ENCODE results near the gene TBX4. TPM values are rescaled to one million over a fixed set of nuclear protein-coding genes. Genes with fewer than 3 reads are reported as not detected.

TBX4 gene
- polyA plus RNA-seq, 2 of the 4 experiments (the other 2 are of a cell fraction) = 0.17 to 0.18 TPM

- no peak for FAIRE-seq
- H3K4me2 ChIP-seq = no peak overlapping the region
- POLR2A ChIA-PET = no interaction called here
- peaks cover 29% of the 10 kb centered on the region for H3K4me1 ChIP-seq
- H3K27ac ChIP-seq = no peak overlapping the region
- H3K4me3 ChIP-seq = no peak overlapping the region
- CTCF ChIA-PET = interaction anchor here (0.6 to 1.8 kb wide), 5 partner anchors 8 to 83 kb away, joined by 3 to 10 read pairs (median 4); no protein-coding TSS in a partner anchor
- TF ChIP-seq HOXB13 (CRISPR knock-in tag; IDR thresholded peaks at IDR 0.05; ENCODE audit: low read depth) (no peak), CBX2 (IDR thresholded peaks at IDR 0.05; ENCODE audit: borderline replicate concordance, low read depth) (no peak), MAFK (IDR thresholded peaks at IDR 0.05; ENCODE audit: partially characterized antibody) (no peak), RARB (CRISPR knock-in tag; IDR thresholded peaks at IDR 0.05) (no peak), POLR2A (IDR thresholded peaks at IDR 0.05; ENCODE audit: low read length) (no peak), SMC3 (IDR thresholded peaks at IDR 0.05) (no peak), ELK1 (IDR thresholded peaks at IDR 0.05; ENCODE audit: low read depth, low read length) (no peak), USF2 (IDR thresholded peaks at IDR 0.05) (no peak), HOXA7 (CRISPR knock-in tag; IDR thresholded peaks at IDR 0.05) (no peak), TFCP2L1 (CRISPR knock-in tag; IDR thresholded peaks at IDR 0.05) (no peak), KDM1A (IDR thresholded peaks at IDR 0.05; ENCODE audit: low read depth) (no peak), EHMT2 (IDR thresholded peaks at IDR 0.05; ENCODE audit: low read depth) (no peak), RCOR1 (IDR thresholded peaks at IDR 0.05; ENCODE audit: low read depth, low read length) (no peak), RFX5 (IDR thresholded peaks at IDR 0.05) (no peak), RAD21 (conservative IDR thresholded peaks at IDR 0.05 in 1 of 2, IDR thresholded peaks at IDR 0.05 in 1 of 2) (no peak), CHD2 (IDR thresholded peaks at IDR 0.05; ENCODE audit: low read length, partially characterized antibody) (no peak)
- 82% methylated on average over 13 of the region's 13 CpGs for WGBS (ENCODE audit: missing lambda C conversion rate)
- DNase-seq (ENCODE audit: low read depth in 1 of 2, low spot score in 1 of 2) = no peak
- no peaks in the 10 kb centered on the region for H3K9me3 ChIP-seq
- ATAC-seq = no peak
These were observed 42.3 kb downstream of the TBX4 start for GRCh38 chr17:61494325-61495160.

GRCh38 chr17:61495161-61495857 lies 43.1 kb downstream of the TBX4 start:
- POLR2A ChIA-PET = no interaction called here
- no peak for FAIRE-seq

More at GRCh38 chr17:61495161-61495857, 43.1 kb downstream of the TBX4 start:
- DNase-seq (ENCODE audit: low read depth in 1 of 2, low spot score in 1 of 2) = no peak
- ATAC-seq = no peak
- Histone ChIP-seq H3K27ac (no peak overlapping the region), H3K4me1 (peaks cover 22% of the 10 kb centered on the region), H3K4me2 (no peak overlapping the region), H3K9me3 (no peaks in the 10 kb centered on the region), H3K4me3 (no peak overlapping the region)
- TF ChIP-seq E2F6 (IDR thresholded peaks at IDR 0.05; ENCODE audit: borderline replicate concordance, low read depth) = no peak
- no peak for TF ChIP-seq BHLHE40 (IDR thresholded peaks at IDR 0.05; ENCODE audit: low read depth, low read length)
- TF ChIP-seq RNF2 (IDR thresholded peaks at IDR 0.05; ENCODE audit: borderline replicate concordance, low read depth) = no peak
- no peak for TF ChIP-seq MAZ (IDR thresholded peaks at IDR 0.05; ENCODE audit: borderline replicate concordance, low read depth, low read length)
- TF ChIP-seq ZFP36 (IDR thresholded peaks at IDR 0.05; ENCODE audit: borderline replicate concordance, partially characterized antibody) = no peak
- TF ChIP-seq HOXB5 (CRISPR knock-in tag; IDR thresholded peaks at IDR 0.05) = no peak
- TF ChIP-seq POLR2A (IDR thresholded peaks at IDR 0.05; ENCODE audit: low read length) = no peak
- TF ChIP-seq NFE2L2 (conservative IDR thresholded peaks at IDR 0.05; ENCODE audit: low read length) = no peak
- TF ChIP-seq RCOR1 (IDR thresholded peaks at IDR 0.05; ENCODE audit: low read depth, low read length) = no peak
- TF ChIP-seq GATA3 (IDR thresholded peaks at IDR 0.05; ENCODE audit: borderline replicate concordance) = no peak
- no peak for TF ChIP-seq KDM5A (IDR thresholded peaks at IDR 0.05)
- TF ChIP-seq FOXS1 (CRISPR knock-in tag; IDR thresholded peaks at IDR 0.05) = no peak
- TF ChIP-seq CTCF (IDR thresholded peaks at IDR 0.05) = no peak
- TF ChIP-seq MAFK (IDR thresholded peaks at IDR 0.05; ENCODE audit: partially characterized antibody) = no peak
- TF ChIP-seq SMC3 (IDR thresholded peaks at IDR 0.05) = no peak
- CTCF ChIA-PET = interaction anchor here (0.6 to 1.8 kb wide), 6 partner anchors 9 to 95 kb away, joined by 3 to 10 read pairs (median 4); no protein-coding TSS in a partner anchor
- WGBS (ENCODE audit: missing lambda C conversion rate) = 89% methylated on average over 23 of the region's 23 CpGs

Measured in A549 (cell line).